RPMI8226 (cell line): ENCODE data around the gene CCDC192.
A peak's percentile ranks its signal among the peaks of the same experiment; 100 is the strongest.

ENCODE experiments used
- DNase-seq: peaks from one replicate; pipeline ENCODE4 v3.0.0-alpha.2; 2015

Gene CCDC192

DNA sequence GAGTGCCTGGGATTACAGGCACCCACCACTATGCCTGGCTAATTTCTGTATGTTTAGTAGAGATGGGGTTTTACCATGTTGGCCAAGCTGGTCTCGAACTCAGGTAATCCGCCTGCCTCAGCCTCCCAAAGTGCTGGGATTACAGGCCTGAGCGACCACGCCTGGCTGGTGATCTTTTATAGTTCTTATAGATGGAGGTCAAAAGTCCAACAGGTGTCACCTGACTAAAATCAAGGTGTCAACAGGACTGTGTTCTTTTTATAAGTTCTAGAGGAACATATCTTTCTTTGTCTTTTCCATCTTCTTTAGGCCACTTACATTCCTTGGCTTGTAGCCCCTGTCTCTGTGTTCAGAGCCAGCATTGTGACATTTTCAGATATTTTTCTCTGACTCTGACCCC is 224.9 kb downstream of the CCDC192 start:
- no peak for DNase-seq

DNA sequence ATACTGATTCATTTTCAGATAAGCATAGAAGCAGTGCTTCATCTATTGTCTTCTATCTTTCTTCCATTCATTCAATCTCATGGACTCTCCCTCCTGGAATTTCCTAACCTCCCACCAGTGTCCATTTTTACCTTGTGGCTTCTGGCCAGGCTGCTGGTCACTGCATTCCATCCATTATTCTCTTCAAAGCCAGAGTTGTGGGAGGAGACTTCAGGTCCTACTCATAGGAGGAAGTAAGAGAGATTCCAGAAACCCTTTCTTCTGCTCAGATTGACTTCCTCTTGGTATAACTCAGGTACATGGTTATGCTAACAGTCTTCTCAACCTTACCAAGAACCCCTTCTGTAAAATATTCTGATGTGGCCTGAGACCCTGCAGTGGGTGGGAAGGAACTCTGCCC is 227.1 kb downstream of the CCDC192 start:
- DNase-seq = no peak

DNA sequence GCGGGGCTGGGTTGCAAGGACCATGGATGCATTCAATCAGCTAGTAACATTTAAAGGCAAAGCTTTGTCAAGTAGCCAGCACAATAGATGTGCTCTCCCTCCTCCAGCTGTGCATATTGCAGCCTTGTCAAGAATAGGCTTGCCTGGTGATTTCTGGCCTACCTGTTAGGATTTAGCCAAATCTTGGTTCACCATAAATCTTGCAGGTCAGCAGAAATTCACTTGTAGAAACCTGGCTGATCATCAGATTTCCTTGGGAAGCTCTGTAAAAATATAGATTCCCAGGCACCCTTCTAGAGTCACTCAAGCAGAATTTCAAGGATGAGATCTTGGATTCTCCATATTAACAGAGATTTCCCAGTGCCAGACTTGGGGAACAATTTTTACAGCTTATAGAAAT is 228.2 kb downstream of the CCDC192 start:
- no peak for DNase-seq

DNA sequence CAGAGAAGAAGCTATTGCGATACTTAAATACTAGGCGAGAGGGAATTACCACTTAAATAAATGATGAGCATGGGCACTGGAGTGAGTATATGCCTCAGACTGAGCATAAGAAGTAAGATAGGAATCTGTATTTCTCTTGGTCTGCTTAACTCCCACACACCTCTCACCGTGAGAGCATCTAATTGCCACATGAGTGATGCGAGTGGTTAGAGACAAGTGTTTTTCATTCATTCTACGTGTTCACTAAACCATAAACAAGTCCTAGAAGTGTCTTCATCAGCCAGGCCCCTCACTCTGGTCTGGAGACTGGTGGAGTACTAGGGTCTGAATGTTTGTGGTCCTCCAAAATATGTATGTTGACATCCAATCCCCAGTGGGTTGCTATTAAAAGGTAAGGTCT is 230.2 kb downstream of the CCDC192 start:
- no peak for DNase-seq

DNA sequence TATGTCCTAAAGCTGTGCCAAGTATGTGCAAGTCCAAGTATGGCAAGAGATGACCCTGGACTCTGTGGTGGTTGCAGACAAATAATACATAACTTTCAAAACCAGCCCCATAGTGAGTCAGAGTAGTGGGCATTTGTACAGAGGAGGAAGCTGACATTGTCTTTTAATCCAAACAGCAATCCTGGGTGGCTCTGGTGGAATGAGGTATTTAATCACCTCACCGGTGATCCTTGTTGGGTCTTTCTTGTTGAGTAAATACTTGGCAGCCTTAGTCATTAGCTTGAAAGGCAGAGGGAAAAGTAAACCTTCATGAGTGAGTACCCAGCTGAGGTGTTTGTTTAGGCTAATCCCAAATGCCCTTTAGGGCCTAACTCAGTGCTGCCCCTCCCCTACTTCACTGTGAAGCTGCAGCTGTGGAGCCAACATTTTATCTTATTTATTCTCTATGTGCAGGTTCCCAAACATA is 231.6 kb downstream of the CCDC192 start:
- no peak for DNase-seq

DNA sequence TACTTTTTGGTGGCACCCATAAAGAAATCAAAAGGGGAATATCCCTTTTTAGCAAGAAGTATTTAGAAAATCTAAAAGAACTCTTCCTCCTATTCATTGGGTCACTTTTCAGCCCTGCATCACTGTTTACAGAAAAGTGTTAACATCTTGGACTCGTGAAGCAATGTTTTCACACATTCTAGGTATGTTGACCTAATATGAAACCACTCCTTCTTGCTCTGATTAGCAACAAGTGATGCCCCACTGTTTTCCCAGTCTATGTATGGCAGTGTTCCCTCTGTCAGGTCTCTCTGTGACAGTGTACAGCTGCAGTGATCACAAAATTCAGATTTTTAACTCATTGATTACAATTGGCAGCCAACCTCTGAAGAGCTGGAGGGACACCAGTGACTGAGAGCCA is 232.2 kb downstream of the CCDC192 start:
- no peak for DNase-seq

DNA sequence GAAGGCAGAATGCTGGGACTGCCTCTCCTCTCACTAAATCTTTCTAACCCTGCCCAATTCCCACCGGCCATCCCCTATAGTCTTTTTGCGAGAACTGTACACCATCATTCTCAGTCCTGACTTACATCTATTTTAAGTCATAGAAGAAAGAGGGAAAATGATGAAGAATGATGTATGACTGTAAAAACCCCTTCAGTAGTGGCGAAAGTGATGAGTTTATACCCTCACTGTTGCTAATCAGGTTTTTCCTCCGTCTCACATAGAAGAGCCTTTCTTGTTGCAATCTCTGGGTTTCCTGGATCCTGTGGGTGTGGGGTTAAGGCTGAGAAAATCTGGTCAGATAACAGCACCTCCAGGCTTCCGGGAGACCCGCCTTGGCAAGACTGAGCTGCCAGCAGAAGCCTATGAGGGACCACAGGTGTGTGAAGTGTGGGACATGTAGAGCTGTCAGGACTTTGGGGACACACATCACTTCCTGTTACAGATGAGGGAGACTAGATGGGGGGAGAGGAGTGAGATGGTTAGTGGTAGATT is 233.3 kb downstream of the CCDC192 start:
- DNase-seq = no peak

DNA sequence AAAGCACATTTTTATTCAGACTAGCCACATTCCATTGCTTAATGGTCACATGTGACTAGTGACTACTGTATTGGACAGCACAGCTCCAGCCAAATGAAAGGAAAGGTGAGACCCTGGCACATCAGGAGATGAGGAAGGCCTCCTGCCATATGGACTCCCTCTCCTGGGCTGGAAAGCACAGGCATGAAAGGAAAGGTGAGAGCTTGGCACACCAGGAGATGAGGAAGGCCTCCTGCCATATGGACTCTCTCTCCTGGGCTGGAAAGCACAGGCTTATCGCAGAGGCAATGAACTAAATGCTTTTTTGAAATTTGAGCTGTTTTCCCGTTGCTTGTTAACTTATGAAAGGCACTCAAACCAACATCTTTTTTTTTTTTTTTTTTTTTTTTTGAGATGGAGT is 235.6 kb downstream of the CCDC192 start:
- no peak for DNase-seq

DNA sequence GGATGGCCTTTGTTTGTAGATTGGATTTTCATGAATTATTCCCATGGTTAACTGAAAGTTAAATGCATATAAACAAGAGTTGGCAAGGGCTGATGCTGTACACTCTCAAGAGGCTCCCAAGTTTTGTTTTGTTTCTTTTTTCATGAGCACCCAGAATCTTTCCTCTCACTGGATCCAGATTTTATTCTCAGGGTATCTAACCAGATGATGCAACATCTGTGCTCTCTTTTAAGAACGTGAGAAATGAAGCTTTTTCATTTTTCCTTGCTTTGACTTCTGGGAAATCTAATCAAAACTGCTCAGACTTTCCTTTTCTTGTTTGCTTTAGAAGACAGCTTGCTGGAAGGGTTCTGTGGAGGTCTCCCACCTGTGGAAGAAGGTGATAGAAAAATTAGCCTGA is 237.7 kb downstream of the CCDC192 start:
- no peak for DNase-seq

DNA sequence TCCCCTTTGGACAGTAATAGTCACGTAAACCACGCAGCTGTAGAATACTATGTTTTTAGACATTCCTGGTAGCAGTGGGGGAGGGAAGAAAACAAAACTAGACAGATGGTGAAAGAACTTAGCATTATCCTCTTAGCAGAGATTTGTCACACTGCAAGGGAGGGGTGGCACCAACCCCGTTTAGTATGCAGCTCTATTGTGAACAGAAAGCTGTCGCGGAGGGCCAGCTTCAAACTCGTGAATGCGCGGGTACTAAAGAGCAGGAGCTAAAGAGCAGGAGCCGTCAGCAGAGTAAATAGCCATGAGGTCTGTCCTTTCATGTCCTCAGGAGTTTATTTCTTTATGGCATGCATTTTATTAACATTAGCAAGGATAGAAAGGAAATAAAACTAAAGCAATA is 238.5 kb downstream of the CCDC192 start:
- DNase-seq = no peak

DNA sequence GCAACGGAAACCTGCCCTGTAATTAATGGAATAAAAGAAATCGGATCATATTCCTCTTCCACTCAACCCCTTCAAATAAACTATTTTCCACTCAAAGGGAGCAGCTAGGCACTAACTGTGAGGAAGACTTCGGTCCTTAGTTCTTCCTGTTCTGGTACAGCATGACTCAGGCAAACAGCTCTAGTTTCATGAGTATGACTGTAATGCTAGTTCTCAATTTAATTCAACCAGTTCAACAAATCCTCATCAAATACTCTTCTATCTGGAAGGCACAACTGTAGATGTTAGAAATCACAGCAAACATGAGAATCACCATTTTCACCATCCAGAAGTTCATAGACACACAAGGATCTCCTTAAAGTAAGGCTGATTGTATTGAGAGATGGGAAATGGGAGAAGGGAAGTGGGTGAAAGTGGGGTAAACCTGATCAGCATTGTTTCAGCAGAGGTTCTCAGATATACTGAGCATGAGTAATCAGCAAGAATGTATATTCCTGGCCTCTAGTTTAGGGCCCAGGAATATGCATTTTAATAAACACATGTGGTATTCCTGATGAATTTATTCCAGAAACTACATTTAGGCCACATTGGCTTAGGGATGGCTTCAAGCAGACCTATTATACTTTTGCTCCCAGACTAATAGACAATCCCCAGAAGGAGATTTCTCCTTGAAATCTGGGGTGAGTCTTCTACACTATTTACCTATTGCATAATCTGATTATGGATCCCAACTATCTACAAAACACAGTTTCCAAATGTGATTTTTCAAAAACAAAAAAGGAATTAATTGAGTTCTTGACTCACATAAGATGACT is 239.3 kb downstream of the CCDC192 start:
- no peak for DNase-seq

DNA sequence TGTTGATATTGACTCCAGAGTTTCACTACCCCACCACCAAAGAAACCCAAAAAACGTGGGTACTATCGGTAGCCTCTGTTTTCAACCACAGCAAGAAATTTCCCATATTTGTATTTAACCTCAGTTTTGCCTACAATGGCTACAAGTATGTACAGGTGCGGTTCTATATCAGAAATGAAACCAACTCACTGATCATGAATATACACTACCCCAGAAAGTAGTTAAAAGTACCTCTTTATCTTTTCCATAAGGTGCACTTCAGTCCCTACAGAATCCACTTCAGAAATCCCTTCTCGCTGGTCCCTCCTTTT is 239.8 kb downstream of the CCDC192 start:
- DNase-seq = no peak

DNA sequence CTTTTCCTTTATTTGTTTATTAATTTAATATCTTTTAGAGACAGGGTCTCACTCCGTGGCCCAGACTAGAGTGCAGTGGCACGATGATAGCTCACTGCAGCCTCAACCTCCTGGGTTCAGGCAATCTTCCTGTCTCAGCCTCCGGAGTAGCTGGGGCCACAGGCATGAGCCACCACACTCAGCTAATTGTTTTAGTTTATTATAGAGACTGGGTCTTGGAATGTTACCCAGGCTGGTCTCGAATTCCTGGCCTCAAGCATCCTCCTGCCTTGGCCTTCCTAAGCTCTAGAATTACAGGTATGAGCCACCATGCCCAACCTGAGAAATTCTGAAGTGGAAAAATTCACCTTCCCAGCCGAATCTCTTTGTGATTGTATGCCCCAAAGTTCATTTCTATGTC is 240.9 kb downstream of the CCDC192 start:
- no peak for DNase-seq

DNA sequence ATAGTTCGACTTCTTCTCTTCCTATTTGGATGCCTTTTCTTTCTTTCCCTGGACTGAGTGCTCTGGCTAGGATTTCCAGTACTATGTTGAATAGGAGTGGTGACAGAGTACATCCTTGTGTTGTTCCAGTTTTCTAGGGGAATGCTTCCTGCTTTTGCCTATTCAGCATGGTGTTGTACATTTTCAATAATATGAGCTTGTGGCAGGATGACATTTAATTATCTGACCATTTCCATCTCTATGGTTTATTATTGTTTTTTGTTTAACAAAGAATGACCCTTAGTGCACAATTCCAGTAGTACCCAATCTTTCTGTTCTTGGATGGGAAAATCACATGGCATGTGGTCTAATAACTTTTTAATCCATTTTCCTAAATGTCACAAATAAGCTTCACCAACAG is 244.8 kb downstream of the CCDC192 start:
- DNase-seq = no peak

DNA sequence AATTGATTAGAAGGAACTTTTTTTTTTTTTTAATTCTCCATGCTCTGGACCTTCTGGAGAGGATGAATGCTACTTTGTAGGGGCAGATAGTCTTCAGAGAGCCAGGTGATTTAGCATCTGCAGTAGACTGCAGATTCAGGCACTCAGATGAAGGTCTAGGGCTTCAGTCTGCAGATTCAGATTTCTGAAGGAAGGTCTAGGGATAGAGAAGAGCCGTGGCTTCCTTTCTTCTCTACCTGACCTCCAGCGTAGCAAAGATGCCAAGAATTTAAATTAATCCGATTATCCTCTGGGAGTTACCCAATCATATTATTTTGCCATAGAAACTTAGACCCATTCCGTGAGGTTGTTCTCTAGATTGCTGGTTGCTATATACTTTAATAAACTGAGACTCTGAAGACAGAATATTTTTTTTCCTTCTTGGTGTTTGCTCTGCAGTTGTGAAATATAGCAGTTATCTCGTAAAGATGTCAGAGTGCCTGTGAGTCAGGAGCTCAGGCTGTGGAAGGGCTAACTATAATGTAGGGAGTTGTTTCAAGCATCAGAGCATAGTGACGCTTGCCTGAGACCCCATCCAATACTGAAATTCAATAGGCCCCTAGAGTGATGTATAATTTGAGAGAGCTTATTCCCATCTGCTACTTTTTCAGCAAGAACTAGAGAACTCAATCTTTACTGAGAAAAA is 247.7 kb downstream of the CCDC192 start:
- no peak for DNase-seq

DNA sequence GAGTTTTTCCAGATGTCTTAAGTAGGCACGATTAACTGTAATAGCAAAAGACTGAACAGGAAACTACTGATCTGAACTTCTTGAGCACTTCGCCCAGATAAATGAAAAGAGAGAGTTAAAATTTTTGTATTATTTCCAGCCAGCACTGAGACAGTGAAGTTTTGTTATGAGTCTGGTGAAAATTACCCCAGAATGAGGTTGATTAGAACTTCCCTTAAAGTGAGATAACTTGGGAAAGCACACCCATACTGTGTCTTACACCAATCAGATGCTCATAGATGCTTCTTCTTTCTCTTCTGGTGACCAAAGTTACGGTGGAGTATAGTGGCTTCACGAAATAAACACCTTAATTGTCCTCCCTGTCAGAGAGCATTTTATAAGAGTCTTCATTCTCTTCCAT is 248.6 kb downstream of the CCDC192 start:
- no peak for DNase-seq

DNA sequence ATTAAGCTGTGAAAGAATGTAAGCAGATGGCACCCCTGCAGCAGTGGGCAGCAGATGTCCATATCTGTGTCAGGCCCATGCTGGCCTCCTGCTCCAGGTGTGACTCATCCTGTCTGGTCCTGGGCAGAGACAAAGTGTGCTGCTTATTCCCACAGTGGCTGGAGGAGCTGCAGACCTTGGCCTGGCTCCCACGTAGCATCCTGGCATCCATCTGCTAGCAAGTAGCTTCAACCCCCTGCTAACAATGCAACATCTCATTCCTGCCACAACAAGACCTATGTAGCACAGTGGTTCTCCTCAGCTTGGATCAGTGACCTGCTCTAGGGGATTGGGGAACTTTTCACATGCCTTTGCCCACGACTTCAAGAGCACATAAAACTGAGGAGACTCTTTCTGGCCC is 254.0 kb downstream of the CCDC192 start:
- DNase-seq = no peak

DNA sequence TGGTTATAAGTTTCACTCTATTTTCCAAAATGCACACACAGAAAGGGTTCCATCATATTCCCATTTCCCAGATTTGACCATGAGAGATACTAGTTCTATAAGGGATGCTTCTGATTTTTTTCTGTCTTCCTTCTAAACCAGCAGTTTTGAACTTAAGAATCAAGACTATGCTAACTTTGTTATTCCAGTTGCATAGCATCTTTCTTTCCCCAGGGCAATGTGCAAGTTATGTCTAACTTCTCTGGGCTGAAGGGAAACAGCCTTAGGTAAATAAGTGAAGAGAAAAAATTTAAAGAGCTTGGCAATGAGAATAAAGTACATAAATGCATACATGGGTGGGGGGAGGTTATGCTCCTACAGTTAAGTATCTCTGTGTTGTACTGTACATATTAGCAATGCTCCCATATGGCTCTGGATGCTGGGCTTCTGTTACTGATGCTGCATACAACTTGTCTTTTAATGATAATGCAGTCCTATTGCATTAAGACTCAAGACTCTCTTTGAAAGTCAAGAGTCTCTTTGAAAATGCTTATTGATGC is 254.6 kb downstream of the CCDC192 start:
- DNase-seq = no peak

DNA sequence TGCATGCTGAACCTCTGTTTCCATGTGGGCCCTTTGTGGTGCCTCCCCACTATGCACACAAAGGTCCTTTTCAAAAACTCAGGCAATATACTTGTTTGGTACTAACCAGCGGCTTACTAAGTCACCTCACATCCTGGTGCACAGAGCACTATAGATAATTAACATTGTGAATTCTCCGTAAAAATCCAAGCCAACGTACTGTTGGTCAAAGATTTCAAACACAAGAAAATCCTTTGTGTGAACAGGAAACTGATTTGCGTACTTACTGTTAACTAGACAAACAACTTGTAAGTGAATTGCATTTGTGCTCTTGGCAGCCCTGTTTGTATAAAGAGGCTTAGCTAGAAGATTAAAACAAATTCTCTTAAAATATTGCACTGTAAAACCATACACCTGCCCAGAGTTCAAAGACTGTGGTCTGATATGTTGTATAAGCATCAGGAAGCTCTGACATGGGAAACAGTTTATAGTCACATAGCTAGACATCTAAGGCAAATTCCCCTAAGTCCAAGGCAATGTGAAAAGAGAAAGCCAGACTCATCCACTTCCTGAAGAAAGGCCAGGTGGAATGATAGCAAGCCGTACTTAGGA is 255.3 kb downstream of the CCDC192 start:
- no peak for DNase-seq

DNA sequence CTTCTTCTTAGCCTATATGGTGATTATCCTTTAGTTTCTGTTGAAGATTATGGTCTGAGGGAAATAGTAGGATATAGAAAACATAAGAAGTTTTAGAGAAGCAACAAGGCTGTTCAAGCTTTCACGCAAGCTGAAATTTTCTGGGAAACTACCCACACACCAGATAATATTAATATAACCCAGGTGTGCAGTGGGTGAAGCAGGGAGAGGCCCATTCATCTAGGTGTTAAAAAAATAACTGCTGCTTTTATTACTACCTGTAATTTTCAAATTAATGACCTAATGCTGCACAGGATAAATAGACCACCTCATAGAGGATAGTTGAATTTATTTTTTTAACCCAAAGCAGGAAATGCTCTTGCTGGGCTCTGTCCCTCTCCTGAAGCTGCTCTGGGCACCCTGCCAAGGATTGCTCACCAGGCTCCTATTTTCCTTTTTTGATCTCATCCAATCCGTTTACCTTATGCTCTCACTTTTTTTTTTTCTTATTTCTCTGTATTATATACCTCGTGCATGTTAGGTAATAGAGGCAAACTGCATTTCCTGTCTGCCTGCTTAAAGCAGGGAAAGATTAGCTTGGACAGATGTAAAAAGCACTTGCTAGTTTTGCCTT is 256.1 kb downstream of the CCDC192 start:
- peak; percentile 76 for DNase-seq

DNA sequence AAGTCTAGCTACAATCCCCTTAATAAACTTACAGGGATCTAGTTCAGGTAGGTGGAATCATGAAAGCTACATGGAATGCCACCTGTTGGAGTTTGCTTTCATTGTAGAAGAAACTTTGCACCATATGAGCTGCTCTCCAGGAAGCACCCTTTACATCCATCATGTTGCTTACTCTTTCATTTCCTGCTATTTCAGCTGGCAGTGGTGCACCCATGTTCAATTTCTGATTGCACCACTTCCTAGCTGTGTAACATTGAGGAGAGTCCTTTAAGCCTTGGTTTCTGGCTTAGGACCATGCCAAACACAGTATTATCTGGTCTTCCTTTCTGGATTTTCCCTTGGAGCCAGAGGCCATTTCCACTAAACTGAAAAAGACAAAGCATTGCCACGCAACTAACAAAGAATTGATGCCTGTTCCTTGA is 257.1 kb downstream of the CCDC192 start:
- peak; percentile 4 for DNase-seq

DNA sequence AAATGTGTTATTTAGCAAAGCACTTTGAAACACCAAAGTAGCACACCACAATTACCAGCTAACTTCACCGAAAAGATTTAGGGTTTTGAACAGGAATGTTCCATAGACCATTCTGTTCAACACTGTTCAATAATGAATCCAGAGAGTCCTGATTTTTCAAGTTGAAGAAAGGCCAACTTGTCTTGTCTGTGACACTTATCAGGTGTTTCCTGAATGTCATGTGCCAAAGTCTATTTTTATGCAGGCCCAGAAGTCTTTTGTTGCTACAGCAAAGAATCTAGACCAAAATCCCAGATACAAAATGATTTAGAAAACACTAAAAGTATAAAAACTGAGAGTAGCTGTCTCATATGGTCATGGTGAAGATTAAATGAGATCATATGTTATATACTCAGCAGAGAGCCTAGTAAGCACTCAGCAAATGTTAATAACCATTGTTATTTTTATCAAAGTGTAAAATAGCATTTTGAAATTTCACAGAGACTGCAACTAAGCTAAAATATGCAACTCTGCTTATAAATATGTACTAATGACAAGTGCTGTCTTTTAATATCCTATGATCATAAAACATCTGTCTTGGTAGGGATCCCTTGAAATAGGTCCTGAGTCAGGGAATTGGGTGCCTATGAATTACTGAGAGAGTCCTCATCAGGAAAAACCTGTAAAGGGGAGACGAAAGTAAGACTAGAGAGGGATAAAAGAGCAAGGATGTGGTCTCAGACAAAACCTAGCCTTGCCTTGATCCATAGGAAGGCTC is 258.0 kb downstream of the CCDC192 start:
- DNase-seq = peak; percentile 49

DNA sequence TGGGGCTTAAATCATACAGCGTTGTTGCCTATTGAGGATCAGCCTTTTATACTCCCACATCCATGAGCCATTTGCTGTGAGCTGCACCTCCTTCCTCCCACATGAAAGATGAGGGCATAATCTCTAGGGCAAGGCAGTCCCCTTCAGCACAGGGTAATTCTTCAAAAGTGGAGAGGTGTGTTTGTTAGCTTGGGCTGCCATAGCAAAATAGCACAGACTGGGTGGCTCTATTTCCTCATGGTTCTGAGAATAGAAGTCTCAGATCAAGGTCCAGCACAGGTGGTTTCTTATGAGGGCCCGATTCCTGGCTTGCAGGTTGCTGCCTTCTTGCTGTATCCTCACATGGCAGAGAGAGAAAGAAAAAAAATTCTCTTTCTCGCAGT is 258.6 kb downstream of the CCDC192 start:
- no peak for DNase-seq
